ENCODE measurements around the gene FGF6. TPM values are rescaled to one million over a fixed set of nuclear protein-coding genes. Genes with fewer than 3 reads are reported as not detected.

The FGF6 gene
- total RNA-seq, 1 donor from 2014 or later, result not detected

DNA sequence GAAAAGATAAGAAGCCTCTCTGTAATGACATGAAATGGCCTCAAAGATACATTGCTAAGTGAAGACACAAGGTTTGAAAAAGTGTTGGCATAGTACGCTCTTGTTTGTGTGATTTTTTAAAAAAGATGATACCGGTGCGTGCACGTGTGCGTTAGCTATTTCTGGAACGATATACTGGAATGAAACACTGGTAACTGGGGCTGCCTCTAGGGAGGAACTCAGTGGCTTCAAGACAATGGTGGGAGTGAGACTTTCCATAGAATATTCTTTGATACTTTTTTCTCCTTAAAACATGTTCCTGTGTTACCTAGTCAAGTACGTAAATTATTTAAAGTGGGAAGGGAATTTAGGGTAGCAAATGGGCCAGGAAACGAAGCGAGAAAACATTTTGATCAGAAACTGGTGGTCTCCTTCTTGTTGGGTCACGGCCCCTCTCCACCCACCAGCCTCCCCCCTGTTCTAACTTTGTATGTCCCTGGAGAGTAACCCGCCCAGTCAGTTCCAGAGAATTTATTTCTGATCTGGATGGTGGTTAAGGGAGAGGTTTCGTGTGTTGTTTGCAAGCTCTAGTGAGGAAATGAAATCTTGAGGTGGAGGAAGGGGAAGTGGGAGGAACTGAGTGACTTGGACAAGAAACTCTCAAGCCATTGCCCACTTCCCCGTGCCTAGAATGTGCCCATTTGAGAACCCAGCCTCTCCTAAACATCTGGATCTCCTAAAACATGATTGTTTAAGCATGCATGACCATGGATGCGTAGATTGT, 6.6 kb downstream of the FGF6 start:
- Histone ChIP-seq H3K4me1 (ENCODE audit: insufficient read depth, low read length) (peaks cover 5% of the 10 kb centered on the region), H3K4me2 (ENCODE audit: low read length) (no peak overlapping the region), H3K9me3 (ENCODE audit: insufficient read depth, low read depth, low read length) (no peaks in the 10 kb centered on the region), H3K4me3 (ENCODE audit: insufficient read depth, low read depth, low read length) (no peak overlapping the region), H3K36me3 (ENCODE audit: insufficient read depth, low read length) (no peaks in the 10 kb centered on the region), H3K79me2 (ENCODE audit: insufficient read depth, low read length) (no peaks in the 10 kb centered on the region), H4K20me1 (ENCODE audit: insufficient read depth, low read length) (no peaks in the 10 kb centered on the region), H2AFZ (ENCODE audit: low read depth, low read length) (no peak overlapping the region), H3K9ac (ENCODE audit: low read length) (no peak overlapping the region), H3K27ac (ENCODE audit: low read depth, low read length) (no peak overlapping the region), H3K27me3 (ENCODE audit: insufficient read depth, low read length) (no peaks in the 10 kb centered on the region)
- Mint-ChIP-seq H3K27ac (ENCODE audit: unreplicated experiment) (peak overlapping the region; percentile 9), H3K4me3 (ENCODE audit: unreplicated experiment) (no peak overlapping the region), H3K36me3 (ENCODE audit: low read depth, unreplicated experiment) (no peaks in the 10 kb centered on the region), H3K27me3 (ENCODE audit: low read depth, unreplicated experiment) (peaks cover 10% of the 10 kb centered on the region), H3K4me1 (ENCODE audit: low read depth, unreplicated experiment) (peaks cover 14% of the 10 kb centered on the region), H3K9me3 (ENCODE audit: unreplicated experiment) (peaks cover 2% of the 10 kb centered on the region)
- TF ChIP-seq, protein P1, sequence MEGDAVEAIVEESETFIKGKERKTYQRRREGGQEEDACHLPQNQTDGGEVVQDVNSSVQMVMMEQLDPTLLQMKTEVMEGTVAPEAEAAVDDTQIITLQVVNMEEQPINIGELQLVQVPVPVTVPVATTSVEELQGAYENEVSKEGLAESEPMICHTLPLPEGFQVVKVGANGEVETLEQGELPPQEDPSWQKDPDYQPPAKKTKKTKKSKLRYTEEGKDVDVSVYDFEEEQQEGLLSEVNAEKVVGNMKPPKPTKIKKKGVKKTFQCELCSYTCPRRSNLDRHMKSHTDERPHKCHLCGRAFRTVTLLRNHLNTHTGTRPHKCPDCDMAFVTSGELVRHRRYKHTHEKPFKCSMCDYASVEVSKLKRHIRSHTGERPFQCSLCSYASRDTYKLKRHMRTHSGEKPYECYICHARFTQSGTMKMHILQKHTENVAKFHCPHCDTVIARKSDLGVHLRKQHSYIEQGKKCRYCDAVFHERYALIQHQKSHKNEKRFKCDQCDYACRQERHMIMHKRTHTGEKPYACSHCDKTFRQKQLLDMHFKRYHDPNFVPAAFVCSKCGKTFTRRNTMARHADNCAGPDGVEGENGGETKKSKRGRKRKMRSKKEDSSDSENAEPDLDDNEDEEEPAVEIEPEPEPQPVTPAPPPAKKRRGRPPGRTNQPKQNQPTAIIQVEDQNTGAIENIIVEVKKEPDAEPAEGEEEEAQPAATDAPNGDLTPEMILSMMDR (IDR thresholded peaks at IDR 0.05; ENCODE audit: insufficient read depth, low read depth, low read length), result no peak
- no peak for FAIRE-seq
- DNase-seq (ENCODE audit: low read depth), result no peak

DNA sequence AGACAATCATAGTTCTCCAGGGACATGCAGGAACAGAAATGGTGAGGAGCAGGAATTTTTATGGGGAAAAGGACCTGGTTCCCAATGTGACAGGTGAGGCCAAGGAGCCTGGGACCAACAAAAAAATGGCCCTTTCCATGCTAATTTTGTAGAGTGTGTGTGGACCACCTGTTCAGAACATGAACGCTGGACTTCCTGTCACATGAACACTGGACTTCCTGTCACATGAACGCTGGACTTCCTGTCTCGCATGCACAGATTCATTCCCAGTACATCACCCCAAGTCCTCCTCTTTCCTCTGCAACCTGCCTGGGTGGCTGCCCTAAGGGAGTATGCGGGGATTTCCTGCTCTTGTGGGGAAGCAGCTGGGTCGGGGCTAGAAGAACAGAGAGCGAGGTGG, 10.1 kb downstream of the FGF6 start:
- peaks cover 5% of the 10 kb centered on the region for H3K4me1 Mint-ChIP-seq (ENCODE audit: low read depth, unreplicated experiment)
- Histone ChIP-seq H3K36me3 (ENCODE audit: insufficient read depth, low read length) (no peaks in the 10 kb centered on the region), H3K27me3 (ENCODE audit: insufficient read depth, low read length) (no peaks in the 10 kb centered on the region), H3K9me3 (ENCODE audit: insufficient read depth, low read depth, low read length) (no peaks in the 10 kb centered on the region), H3K4me1 (ENCODE audit: insufficient read depth, low read length) (no peaks in the 10 kb centered on the region), H4K20me1 (ENCODE audit: insufficient read depth, low read length) (no peaks in the 10 kb centered on the region), H3K27ac (ENCODE audit: low read depth, low read length) (no peak overlapping the region), H3K4me2 (ENCODE audit: low read length) (no peak overlapping the region), H3K79me2 (ENCODE audit: insufficient read depth, low read length) (no peaks in the 10 kb centered on the region), H2AFZ (ENCODE audit: low read depth, low read length) (no peak overlapping the region), H3K9ac (ENCODE audit: low read length) (no peak overlapping the region), H3K4me3 (ENCODE audit: insufficient read depth, low read depth, low read length) (no peak overlapping the region)
- peaks cover 5% of the 10 kb centered on the region for H3K9me3 Mint-ChIP-seq (ENCODE audit: unreplicated experiment)
- no peak for DNase-seq (ENCODE audit: low read depth)
- TF ChIP-seq, protein P1 (IDR thresholded peaks at IDR 0.05; ENCODE audit: insufficient read depth, low read depth, low read length), result no peak
- no peak for TF ChIP-seq EZH2 (IDR thresholded peaks at IDR 0.05; ENCODE audit: insufficient read depth, low read length)
- no peak for FAIRE-seq
- H3K27ac Mint-ChIP-seq (ENCODE audit: unreplicated experiment), result no peak overlapping the region
- H3K36me3 Mint-ChIP-seq (ENCODE audit: low read depth, unreplicated experiment), result no peaks in the 10 kb centered on the region
- peaks cover 25% of the 10 kb centered on the region for H3K27me3 Mint-ChIP-seq (ENCODE audit: low read depth, unreplicated experiment)
- no peak overlapping the region for H3K4me3 Mint-ChIP-seq (ENCODE audit: unreplicated experiment)

DNA sequence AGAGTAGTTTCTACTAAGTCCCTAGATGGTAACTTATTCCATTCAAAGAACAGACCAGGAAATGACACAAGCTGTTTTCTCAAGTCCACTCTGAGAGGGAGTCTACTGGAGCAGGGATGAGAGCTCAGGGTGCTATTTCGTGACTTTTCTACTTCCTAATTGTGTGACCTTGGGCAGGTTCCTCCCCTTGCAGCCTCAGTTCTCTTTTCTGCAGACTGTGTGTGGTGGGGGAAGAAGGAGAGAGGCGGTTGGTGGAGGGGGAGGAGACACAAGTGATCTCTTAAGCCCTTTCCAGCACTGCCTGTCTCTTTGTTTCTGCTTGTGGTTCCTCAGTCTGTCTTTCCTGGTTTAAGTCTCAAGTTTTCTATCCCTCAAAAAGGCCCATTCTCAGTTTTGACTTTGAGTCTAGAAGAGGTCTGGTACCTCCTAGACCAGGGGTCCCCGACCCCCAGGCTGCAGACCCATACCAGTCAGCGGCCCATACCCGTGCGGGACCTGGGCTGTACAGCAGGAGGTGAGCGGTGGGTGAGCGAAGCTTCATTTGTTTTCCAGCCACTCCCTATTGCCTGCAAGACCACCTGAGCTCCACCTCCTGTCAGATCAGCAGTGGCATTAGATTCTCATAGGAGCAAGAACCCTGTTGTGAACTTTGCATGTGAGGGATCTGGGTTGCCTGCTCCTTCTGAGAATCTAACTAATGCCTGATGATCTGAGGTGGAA, 10.7 kb downstream of the FGF6 start:
- H3K9ac ChIP-seq (ENCODE audit: low read length), result no peak overlapping the region
- FAIRE-seq (no peak), DNase-seq (ENCODE audit: low read depth) (no peak)
- Mint-ChIP-seq H3K27ac (ENCODE audit: unreplicated experiment) (no peak overlapping the region), H3K4me3 (ENCODE audit: unreplicated experiment) (no peak overlapping the region), H3K27me3 (ENCODE audit: low read depth, unreplicated experiment) (peaks cover 25% of the 10 kb centered on the region), H3K9me3 (ENCODE audit: unreplicated experiment) (peaks cover 5% of the 10 kb centered on the region), H3K36me3 (ENCODE audit: low read depth, unreplicated experiment) (no peaks in the 10 kb centered on the region), H3K4me1 (ENCODE audit: low read depth, unreplicated experiment) (peaks cover 3% of the 10 kb centered on the region)
- H3K9me3 ChIP-seq (ENCODE audit: insufficient read depth, low read depth, low read length), result no peaks in the 10 kb centered on the region
- no peak overlapping the region for H3K27ac ChIP-seq (ENCODE audit: low read depth, low read length)
- H4K20me1 ChIP-seq (ENCODE audit: insufficient read depth, low read length), result no peaks in the 10 kb centered on the region
- TF ChIP-seq EZH2 (IDR thresholded peaks at IDR 0.05; ENCODE audit: insufficient read depth, low read length), result no peak
- TF ChIP-seq, protein P1 (IDR thresholded peaks at IDR 0.05; ENCODE audit: insufficient read depth, low read depth, low read length), result no peak
- H2AFZ ChIP-seq (ENCODE audit: low read depth, low read length), result no peak overlapping the region
- H3K4me1 ChIP-seq (ENCODE audit: insufficient read depth, low read length), result no peaks in the 10 kb centered on the region
- H3K36me3 ChIP-seq (ENCODE audit: insufficient read depth, low read length), result no peaks in the 10 kb centered on the region
- H3K27me3 ChIP-seq (ENCODE audit: insufficient read depth, low read length), result no peaks in the 10 kb centered on the region
- H3K4me3 ChIP-seq (ENCODE audit: insufficient read depth, low read depth, low read length), result no peak overlapping the region
- no peaks in the 10 kb centered on the region for H3K79me2 ChIP-seq (ENCODE audit: insufficient read depth, low read length)
- no peak overlapping the region for H3K4me2 ChIP-seq (ENCODE audit: low read length)
